ENCODE data around the gene KCNG2.
"Not testable (repeated sequence)": the region's sequence is repeated elsewhere in the genome, so short reads cannot be mapped to it uniquely, and the experiment has no call there.

The KCNG2 gene

DNA sequence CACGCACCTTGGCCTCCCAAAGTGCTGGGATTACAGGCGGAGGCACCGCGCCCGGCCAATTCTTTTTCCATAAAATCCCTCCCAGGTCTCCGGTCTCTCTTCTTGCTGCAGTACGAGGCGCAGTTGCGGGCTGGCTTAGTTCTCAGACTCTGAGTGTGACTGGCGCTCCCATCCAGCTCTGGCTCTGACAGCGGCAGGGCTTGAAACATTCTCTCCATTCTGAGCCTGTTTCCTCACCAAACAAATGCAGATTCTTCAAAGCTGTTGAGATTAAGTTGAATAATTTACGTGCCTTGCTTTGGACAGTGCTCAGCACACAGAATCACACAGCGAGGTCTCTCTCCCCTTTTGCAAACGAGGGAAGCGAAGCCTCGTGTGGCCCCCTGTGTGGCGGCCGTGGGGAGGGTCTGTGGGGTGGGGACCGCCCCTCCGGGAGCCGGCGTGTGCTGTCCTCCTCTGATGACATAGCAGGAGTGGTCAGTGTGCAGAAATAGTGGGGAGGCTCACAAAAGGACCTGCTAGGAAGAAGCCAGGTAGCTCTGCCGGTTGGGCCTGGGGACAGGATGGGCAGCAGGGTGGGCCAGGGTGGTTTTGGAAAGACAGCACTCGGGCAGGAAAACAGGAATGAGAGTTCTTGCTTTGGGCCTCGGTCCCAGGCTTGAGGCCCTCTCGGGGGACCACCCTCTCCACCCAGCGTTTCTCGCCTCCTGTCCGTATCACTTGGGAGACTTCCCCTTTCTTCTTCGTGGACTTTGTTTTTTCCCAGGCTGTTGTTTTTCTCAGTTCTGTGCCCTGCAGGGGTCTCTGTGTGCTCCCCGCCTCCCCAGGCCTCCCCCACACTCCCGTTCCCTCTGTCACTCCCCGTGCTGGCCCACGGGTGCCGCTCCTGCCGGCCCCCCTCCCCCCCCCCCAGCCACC, 75.0 kb downstream of the KCNG2 start:
- DNase-seq: no peak

DNA sequence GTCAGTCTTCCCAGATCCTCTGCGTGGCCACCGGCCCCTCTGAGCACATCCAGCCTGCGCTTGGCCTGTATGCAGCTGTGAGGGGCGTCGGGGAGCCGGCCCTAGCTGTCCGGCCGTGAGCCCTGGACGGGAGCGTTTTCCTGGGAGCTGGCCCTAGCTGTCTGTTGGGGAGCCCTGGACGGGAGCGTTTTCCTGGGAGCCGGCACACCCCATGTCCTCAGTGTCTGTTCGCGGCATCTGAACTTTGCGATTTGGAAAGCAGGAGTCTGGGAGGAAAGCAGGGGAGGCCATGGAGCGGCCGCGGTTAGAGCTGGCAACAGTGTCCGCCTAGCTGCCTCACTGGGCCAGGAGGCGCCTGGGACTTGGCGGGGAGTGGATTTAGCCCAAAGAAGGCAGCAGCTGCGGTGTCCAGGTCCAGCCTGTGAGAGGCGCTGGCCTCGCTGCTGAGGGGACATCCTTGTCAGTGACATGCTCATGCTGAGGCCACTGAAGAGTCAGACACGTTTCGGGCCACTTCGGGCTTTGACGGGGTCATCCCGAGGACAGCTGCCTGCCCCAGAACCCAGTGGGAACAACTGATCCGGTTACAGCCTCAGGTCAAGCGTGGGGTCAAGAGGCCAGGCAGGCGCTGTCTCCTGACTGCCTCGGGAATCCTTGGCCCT, 75.8 kb downstream of the KCNG2 start:
- no peak for DNase-seq

- DNase-seq: no peak
These were observed 77.1 kb downstream of the KCNG2 start for GRCh38 chr18:79874553-79875530.

GRCh38 chr18:79875531-79875919, 77.8 kb downstream of the KCNG2 start:
- DNase-seq: no peak

DNA sequence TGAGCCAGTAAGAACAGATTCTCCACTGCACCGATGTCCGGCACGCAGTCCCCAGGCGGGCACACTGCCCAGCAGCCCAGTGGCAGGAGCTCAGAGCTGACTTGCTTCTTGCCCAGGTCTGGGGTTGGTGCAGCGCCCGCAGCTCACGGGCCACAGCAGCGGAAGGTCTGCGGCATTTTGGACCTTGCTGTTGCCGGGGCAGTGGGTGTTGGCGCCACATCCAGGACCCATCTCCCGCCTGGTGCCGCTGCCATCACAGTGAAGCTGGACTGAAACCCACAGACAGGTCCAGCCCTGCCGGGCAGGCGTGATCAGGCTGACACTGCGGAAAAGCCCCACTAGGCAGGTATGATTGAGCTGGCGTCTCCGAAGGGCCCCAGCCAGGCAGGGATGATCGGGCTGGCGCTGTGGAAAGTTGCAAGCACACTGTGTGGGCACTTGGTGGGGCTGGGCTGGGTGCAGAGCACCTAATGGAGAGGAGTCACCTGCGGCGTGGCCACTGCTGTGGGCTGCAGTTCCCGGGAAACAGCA, 78.3 kb downstream of the KCNG2 start:
- no peak for DNase-seq

- no peak for DNase-seq
These were observed 78.8 kb downstream of the KCNG2 start for GRCh38 chr18:79876497-79876896.

DNA sequence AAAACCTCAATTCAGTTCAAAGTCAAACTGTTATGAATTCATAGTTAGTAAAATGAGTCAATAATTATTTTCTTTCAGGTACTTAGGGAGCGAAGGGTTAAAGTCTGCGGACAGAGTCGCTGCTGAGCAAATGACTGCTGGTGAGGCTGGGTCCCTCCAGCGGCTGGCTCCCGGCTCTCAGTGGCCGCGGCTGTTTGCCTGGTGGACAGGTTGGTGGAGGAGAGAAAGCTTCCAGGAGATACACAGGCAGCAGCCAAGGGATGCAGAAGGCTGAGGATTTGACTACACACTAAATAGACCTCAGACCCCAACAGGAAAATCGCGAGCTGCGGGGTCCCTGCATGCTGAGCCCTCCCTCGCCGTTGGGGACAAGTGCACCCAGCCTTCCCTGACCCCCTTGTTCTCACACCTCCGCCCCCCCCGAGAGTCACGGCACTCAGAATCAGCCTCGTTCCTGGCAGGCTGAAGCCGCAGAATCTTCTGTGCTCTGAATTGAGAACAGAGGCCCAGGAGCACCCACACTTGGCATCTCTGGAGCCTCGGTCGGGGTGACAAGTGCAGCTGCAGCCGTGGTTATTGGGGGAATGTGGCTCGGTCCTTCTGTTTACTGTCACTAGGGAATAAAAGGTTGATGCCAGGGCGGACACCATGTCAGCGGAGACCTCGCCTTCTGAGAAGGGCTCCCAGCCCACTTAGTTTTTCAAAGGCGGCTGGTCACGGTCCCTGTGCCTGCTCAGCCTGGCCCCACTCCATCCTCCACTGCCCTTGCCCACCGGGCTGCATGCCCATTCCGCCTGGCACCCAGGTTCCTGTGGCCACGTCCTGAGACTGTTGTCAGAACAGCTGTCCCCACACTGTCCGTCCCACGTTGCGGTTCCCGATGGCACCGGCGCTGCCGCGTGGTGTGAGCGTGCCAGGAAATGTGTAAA, 79.7 kb downstream of the KCNG2 start:
- no peak for DNase-seq

DNA sequence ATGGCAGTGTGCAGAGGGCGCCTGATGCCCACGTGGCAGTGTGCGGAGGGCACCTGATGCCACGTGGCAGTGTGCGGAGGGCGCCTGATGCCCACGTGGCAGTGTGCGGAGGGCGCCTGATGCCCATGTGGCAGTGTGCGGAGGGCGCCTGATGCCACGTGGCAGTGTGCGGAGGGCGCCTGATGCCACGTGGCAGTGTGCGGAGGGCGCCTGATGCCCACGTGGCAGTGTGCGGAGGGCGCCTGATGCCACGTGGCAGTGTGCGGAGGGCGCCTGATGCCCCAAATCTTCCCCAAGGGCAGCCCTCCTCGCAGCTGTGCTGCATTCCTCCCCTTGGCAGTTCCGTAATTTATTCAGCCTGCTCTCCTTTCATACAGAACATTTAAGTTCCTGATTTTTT, 80.5 kb downstream of the KCNG2 start:
- not testable (repeated sequence) for DNase-seq

DNA sequence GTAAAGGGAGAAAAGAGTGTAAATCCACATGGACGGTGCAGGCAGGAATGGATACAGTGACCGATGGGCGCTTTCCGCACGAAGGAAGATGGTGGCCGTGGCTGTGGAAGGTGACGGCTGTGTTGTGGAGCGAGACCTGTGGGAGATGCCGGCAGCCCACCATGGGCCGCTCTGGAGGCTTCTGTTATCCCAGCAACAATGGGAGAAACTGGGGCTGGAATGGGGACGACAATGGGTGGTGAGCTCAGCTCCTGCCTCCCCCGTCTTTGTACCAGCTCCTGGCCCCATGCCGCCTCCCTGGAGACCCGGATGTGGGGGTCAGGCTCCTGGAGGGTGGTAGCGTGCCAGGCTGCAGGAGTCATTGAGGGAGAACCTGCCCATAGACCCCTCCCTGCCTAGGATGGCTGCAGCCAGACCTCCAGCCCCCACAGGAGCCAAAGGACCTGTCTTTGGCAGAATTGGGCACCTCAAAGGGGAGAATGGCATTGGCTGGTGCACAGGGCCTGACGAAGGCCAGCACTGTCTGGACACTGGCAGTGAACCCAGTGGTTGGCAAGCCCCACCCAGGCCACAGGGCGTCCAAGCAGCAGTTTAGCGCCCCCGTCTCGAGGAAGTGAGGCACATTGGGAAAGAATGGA, 81.1 kb downstream of the KCNG2 start:
- DNase-seq: no peak

DNA sequence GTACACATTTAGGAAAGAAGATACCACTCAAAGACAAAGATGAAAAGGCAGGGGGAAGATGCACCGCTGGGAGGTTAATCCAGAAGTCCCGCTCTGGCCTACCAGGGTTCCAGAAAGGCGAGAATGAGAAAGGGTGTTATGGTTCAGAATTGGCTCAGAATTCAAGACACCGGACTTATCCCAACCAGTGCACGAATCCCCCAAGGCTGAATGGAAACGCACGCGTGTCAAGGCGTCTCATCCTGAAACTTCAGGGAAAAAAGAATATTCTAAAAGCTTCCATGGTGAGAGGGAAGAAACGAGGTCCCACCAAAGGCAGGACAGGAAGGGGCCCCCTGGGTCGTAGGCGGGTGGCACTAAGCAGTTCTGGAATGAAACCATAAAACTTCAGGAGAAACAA, 81.8 kb downstream of the KCNG2 start:
- DNase-seq: no peak

GRCh38 chr18:79881695-79882094, 84.0 kb downstream of the KCNG2 start:
- no peak for DNase-seq

GRCh38 chr18:79882522-79883241, 84.9 kb downstream of the KCNG2 start:
- no peak for DNase-seq

DNA sequence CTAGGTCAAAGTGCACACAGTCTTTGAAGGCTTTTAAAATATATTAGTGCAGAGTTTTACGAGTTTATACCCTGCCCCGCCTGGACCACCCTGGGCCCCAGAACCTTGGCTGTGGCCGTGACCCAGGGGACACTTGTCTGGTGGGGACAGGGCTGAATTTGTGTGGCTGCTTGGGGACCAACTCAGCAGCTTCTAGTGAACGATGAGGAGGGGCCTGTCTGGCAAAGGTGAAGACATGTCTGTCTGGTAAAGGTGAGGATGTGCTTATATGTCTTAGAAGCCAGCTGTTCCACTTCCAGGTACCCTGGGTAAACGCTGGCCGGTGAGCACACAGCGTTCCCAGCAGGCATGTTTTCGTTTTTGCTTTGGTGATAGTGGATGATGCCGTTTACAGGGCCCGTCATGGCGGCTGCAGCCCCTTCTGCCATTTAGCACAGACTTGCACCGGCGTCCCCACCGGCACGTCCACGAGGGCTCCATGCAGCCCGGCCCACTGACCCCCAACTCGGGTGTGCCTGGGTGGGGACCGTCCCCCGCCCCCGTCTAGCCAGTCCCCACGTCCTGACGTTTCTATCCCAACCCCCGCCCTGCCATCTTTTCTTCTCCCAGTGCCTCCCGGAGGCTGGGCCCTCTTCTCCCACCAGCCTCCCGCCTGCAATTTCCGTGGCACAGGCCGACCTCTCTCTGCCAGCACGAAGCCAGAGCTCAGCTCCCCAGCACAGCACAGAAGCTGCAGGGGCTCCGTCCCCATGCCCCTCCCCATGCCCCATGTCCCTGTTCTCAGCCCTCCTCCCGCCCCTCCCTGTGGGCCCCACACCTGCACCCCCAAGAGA, 85.9 kb downstream of the KCNG2 start:
- DNase-seq: no peak

DNA sequence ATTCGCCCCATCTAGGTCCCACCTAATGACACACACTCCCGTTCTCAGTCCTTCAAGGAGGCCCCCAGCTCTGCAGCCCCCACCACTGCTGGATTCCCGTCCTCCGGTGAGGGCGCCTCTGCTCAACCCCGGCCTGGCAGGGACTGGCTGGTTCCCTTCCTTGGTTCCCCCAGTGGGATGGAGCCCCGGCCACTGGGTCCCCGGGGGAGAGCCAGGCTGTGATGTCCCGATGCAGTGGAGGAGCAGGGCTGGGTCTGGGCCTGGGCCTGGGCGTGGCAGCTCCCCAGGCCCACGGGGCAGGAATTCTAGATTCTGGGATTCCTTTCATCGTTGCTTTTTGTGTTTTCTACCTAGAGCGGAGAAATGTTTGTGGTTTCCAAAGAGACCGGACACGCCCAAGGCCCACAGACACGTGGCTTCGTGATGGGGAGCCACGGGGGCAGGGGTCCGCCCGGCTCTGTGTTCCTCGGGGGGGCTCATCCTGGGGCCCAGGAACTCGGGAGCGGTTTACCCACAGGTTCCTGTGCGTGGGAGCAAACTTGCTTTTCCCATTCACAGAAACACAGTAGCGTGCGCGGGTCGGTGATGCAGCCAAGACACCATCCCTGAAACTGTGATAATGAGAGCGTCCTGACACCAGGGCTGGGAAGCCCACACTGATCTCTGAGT, 86.7 kb downstream of the KCNG2 start:
- no peak for DNase-seq

GRCh38 chr18:79884963-79885728, 87.4 kb downstream of the KCNG2 start:
- DNase-seq: no peak

DNA sequence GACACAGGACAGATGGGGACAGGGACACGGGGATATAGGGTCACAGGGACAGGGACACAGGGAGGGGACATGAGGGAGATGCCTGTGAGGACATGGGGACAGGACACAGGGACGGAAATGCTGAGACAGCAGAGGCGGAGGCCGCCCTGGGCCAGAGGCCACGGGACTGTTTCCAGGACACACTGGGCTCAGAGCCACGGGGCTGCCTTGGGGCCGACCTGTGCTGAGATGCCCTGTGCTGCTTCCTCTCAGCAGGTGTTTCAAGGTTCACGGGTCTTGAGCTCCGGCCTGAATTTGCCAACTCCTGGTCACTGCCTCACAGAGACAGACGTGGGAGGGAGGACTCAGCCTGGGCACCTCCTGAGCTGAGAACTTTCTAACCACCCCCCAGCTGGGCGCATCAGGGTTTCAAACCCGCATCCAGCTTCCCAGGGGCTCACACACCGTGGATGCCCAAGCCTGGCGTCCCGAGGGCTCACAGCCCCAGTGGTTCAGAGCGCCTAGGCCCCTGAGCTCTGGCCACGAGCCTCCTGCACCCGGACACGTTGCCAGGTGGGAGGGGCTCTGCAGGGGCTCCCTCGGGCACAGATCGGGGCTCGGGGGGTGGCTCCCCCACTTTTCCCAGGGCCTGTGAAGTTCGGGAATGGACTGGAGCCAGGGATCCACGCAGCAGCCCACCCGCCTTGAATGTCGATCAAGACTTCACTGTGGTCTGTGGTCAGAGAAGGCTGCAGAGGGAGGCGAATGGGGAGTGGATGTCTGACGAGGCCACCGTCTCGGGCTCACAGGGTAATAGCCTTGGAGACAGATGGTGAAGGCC, 89.7 kb downstream of the KCNG2 start:
- no peak for DNase-seq

- no peak for DNase-seq
These were observed 90.3 kb downstream of the KCNG2 start for GRCh38 chr18:79888016-79888415.
